Lung (tissue), 12 donors: ENCODE results near the gene SLC26A6. TPM values are rescaled to one million over a fixed set of nuclear protein-coding genes. Genes with fewer than 3 reads are reported as not detected.
A peak's percentile ranks its signal among the peaks of the same experiment; 100 is the strongest.

Experiments used
- ATAC-seq: fragments of 200-7000 bp; cut with Tn5 transposase; one replicate; pipeline ENCODE4 v1.9.1; 2020; ENCODE audit warnings: moderate number of reproducible peaks; ENCODE audit not compliant: insufficient read depth, low FRiP score
- DNase-seq, 3 donors: peaks; one replicate each; pipeline ENCODE4 v3.0.0-alpha.2; 2013 to 2017
- H3K27ac ChIP-seq, 2 donors: one replicate each; pipeline ENCODE4 v1.5.1; 2013; ENCODE audit warnings: mild to moderate bottlenecking in 2 of 2, moderate library complexity in 2 of 2, control low read depth in 1 of 2, inconsistent platforms in 1 of 2, low read depth in 1 of 2, low read length in 1 of 2
- H3K27me3 ChIP-seq, 3 donors: one replicate each; pipeline ENCODE4 v1.5.1; 2013; ENCODE audit warnings: low read length in 2 of 3; ENCODE audit not compliant: control insufficient read depth in 3 of 3, insufficient read depth in 3 of 3
- H3K36me3 ChIP-seq, 4 donors: one replicate each; pipeline ENCODE4 v1.5.1; 2013; ENCODE audit warnings: low read length in 4 of 4, mild to moderate bottlenecking in 1 of 4, moderate library complexity in 1 of 4; ENCODE audit not compliant: control insufficient read depth in 4 of 4, insufficient read depth in 4 of 4
- H3K4me1 ChIP-seq, 5 donors: one replicate each; pipeline ENCODE4 v1.5.1; 2013; ENCODE audit warnings: low read length in 5 of 5, mild to moderate bottlenecking in 2 of 5, moderate library complexity in 1 of 5; ENCODE audit not compliant: control insufficient read depth in 5 of 5, insufficient read depth in 5 of 5
- H3K4me3 ChIP-seq: one replicate; pipeline ENCODE4 v1.5.1; 2013; ENCODE audit warnings: mild to moderate bottlenecking, control low read depth, moderate library complexity
- H3K9ac ChIP-seq, 2 donors: one replicate each; pipeline ENCODE4 v1.5.1; 2013; ENCODE audit warnings: low read length in 2 of 2, control low read depth in 1 of 2; ENCODE audit not compliant: insufficient read depth in 1 of 2
- H3K9me3 ChIP-seq, 4 donors: one replicate each; pipeline ENCODE4 v1.5.1; 2013; ENCODE audit warnings: low read length in 3 of 4, mild to moderate bottlenecking in 1 of 4, moderate library complexity in 1 of 4; ENCODE audit not compliant: control insufficient read depth in 4 of 4, insufficient read depth in 3 of 4
- CTCF ChIP-seq: IDR thresholded peaks from 2 replicates; pipeline ENCODE4 v1.5.1; 2012; ENCODE audit warnings: mild to moderate bottlenecking; ENCODE audit errors: control extremely low read depth, extremely low read depth
- WGBS, 2 donors: extraction: QIAGEN DNeasy Blood & Tissue Kit; methylation state at CpG; one replicate each; pipeline ENCODE4 v1.1.7; 2013; 5-methylcytosine and 5-hydroxymethylcytosine counted together
- polyA plus RNA-seq, 2 donors: library from polyadenylated mRNA; stranded (reverse); fragments of 200-250 nt; gene quantifications; one replicate each; pipeline ENCODE4 v1.2.1, GENCODE V29; 2013
- total RNA-seq, 2 donors: library from RNA; depleted of rRNA in 1 of 2; stranded (reverse); fragments of >200 nt in 1 of 2; gene quantifications; one replicate each; pipeline ENCODE4 v1.2.1, GENCODE V29; 2014 to 2021
- donor health status: control.
- donor health status: control.
- donor health status: Bipolar disorder and iron deficiency.
- donor health status: healthy.
- donor health status: DM: yes; HTN: yes; CAD: no.

The SLC26A6 gene
- total and polyA plus RNA-seq, 4 donors = 14.6 to 24.5 (median 19.6) TPM

- 87 to 91% methylated on average over 36 to 38 of the region's 38 CpGs for WGBS, 2 donors
- no peak for TF ChIP-seq CTCF
Measured at GRCh38 chr3:48639944-48640606, 4.8 kb upstream of the SLC26A6 start.

GRCh38 chr3:48637305-48637704 is 2.0 kb upstream of the SLC26A6 start:
- Histone ChIP-seq H3K27me3 (no peaks in the 10 kb centered on the region), H3K4me1 (peaks cover 0 to 26% (median 3%) of the 10 kb centered on the region in 5 donors), H3K4me3 (no peak overlapping the region), H3K36me3 (peaks cover 0 to 9% (median 3%) of the 10 kb centered on the region in 4 donors), H3K27ac (no peak overlapping the region), H3K9me3 (no peaks in the 10 kb centered on the region), H3K9ac (no peak overlapping the region)
- no peak for TF ChIP-seq CTCF
- ATAC-seq (no peak), DNase-seq (no peak)
- WGBS, 2 donors = 72 to 84% methylated on average over 6 of the region's 6 CpGs

More at GRCh38 chr3:48639944-48640606, 4.8 kb upstream of the SLC26A6 start:
- DNase-seq (no peak), ATAC-seq (no peak)
- Histone ChIP-seq H3K4me3 (no peak overlapping the region), H3K9me3 (no peaks in the 10 kb centered on the region), H3K9ac (no peak overlapping the region), H3K36me3 (no peaks in the 10 kb centered on the region), H3K27ac (no peak overlapping the region), H3K27me3 (no peaks in the 10 kb centered on the region), H3K4me1 (peaks cover 0 to 16% (median 0%) of the 10 kb centered on the region in 5 donors)

GRCh38 chr3:48636149-48636655 is 941 bp upstream of the SLC26A6 start:
- peaks cover 0 to 26% (median 3%) of the 10 kb centered on the region in 5 donors for H3K4me1 ChIP-seq
- peak overlapping the region in 1 of 2 donors; percentile 24 for H3K9ac ChIP-seq
- no peak for TF ChIP-seq CTCF
- 37 to 40% methylated on average over 10 of the region's 10 CpGs for WGBS, 2 donors
- DNase-seq (peak in 2 of 3 donors; percentile 34 to 41), ATAC-seq (no peak)
- no peaks in the 10 kb centered on the region for H3K9me3 ChIP-seq
- H3K27ac ChIP-seq = peak overlapping the region; percentile 53 to 85
- H3K36me3 ChIP-seq = peaks cover 0 to 19% (median 6%) of the 10 kb centered on the region in 4 donors
- peak overlapping the region; percentile 38 for H3K4me3 ChIP-seq
- no peaks in the 10 kb centered on the region for H3K27me3 ChIP-seq
